Measurements from ENCODE around the gene GAS2L2.

Gene GAS2L2

GRCh38 chr17:35717475-35717874 is 35.6 kb downstream of the GAS2L2 start:
- no peaks in the 10 kb centered on the region for H3K27me3 ChIP-seq (ENCODE audit: control insufficient read depth, insufficient read depth, low read length)
- H3K9me3 ChIP-seq (ENCODE audit: control insufficient read depth, low read depth, low read length): no peaks in the 10 kb centered on the region
- no peak overlapping the region for H3K27ac ChIP-seq (ENCODE audit: low read length)
- H3K36me3 ChIP-seq (ENCODE audit: control insufficient read depth, low read depth, low read length): peaks cover 39% of the 10 kb centered on the region
- no peak overlapping the region for H3K9ac ChIP-seq (ENCODE audit: low read length)
- H3K4me3 ChIP-seq (ENCODE audit: low read length): no peak overlapping the region
- H3K4me1 ChIP-seq (ENCODE audit: control insufficient read depth, low read depth, low read length): no peaks in the 10 kb centered on the region

GRCh38 chr17:35716897-35717465 is 36.1 kb downstream of the GAS2L2 start:
- peaks cover 39% of the 10 kb centered on the region for H3K36me3 ChIP-seq (ENCODE audit: control insufficient read depth, low read depth, low read length)

DNA sequence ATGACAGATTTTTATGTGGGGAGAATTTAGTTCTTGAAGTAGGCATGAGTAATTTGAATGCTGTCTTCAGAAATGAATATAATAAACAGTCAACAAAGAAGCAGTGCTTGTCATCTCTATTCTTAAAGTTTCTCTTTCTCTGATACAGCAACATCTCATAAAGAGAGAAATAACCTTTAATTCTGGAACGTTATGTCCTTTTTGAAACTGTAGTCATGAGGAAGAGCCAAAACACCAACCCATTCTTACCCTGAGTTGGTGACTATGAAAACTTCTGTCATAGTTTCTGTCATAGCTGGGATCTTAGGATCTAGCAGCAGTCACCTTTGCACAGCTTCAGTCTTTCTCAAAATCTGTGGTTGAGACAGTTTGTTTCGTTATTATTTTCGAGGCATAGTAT is 36.9 kb downstream of the GAS2L2 start:
- H3K4me1 ChIP-seq (ENCODE audit: control insufficient read depth, low read depth, low read length): no peaks in the 10 kb centered on the region
- H3K4me3 ChIP-seq (ENCODE audit: low read length): no peak overlapping the region
- H3K9ac ChIP-seq (ENCODE audit: low read length): no peak overlapping the region
- H3K27me3 ChIP-seq (ENCODE audit: control insufficient read depth, insufficient read depth, low read length): no peaks in the 10 kb centered on the region
- no peak overlapping the region for H3K27ac ChIP-seq (ENCODE audit: low read length)
- H3K9me3 ChIP-seq (ENCODE audit: control insufficient read depth, low read depth, low read length): no peaks in the 10 kb centered on the region
- H3K36me3 ChIP-seq (ENCODE audit: control insufficient read depth, low read depth, low read length): peaks cover 42% of the 10 kb centered on the region

More at GRCh38 chr17:35716897-35717465, 36.1 kb downstream of the GAS2L2 start:
- Histone ChIP-seq H3K9ac (ENCODE audit: low read length) (no peak overlapping the region), H3K27ac (ENCODE audit: low read length) (no peak overlapping the region), H3K27me3 (ENCODE audit: control insufficient read depth, insufficient read depth, low read length) (no peaks in the 10 kb centered on the region), H3K4me1 (ENCODE audit: control insufficient read depth, low read depth, low read length) (no peaks in the 10 kb centered on the region), H3K9me3 (ENCODE audit: control insufficient read depth, low read depth, low read length) (no peaks in the 10 kb centered on the region), H3K4me3 (ENCODE audit: low read length) (no peak overlapping the region)

DNA sequence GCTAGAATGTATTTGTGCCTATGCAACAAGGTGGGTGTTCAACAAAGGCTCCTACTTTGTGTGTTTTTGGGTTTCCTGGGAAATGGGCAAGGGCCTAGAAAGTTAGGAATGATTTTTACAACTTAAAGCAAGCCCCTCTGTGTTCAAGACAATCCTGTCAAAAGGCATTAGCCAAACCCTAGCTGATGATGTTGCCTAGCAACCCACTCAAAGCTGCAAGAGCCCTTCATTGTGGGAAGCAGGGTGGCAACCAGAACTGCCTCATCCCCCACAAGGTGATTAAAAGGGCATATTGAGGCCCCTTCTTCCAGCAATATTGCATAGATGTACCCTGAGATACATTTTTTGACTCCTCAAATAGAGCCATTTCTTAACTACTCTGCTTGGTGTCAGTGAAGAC is 37.6 kb downstream of the GAS2L2 start:
- Histone ChIP-seq H3K9ac (ENCODE audit: low read length) (no peak overlapping the region), H3K27ac (ENCODE audit: low read length) (no peak overlapping the region), H3K4me3 (ENCODE audit: low read length) (no peak overlapping the region), H3K27me3 (ENCODE audit: control insufficient read depth, insufficient read depth, low read length) (no peaks in the 10 kb centered on the region), H3K36me3 (ENCODE audit: control insufficient read depth, low read depth, low read length) (peaks cover 49% of the 10 kb centered on the region), H3K9me3 (ENCODE audit: control insufficient read depth, low read depth, low read length) (no peaks in the 10 kb centered on the region), H3K4me1 (ENCODE audit: control insufficient read depth, low read depth, low read length) (no peaks in the 10 kb centered on the region)

- peaks cover 54% of the 10 kb centered on the region for H3K36me3 ChIP-seq (ENCODE audit: control insufficient read depth, low read depth, low read length)
- H3K27me3 ChIP-seq (ENCODE audit: control insufficient read depth, insufficient read depth, low read length): no peaks in the 10 kb centered on the region
- no peak overlapping the region for H3K4me3 ChIP-seq (ENCODE audit: low read length)
- H3K4me1 ChIP-seq (ENCODE audit: control insufficient read depth, low read depth, low read length): no peaks in the 10 kb centered on the region
- no peaks in the 10 kb centered on the region for H3K9me3 ChIP-seq (ENCODE audit: control insufficient read depth, low read depth, low read length)
- H3K27ac ChIP-seq (ENCODE audit: low read length): no peak overlapping the region
- H3K9ac ChIP-seq (ENCODE audit: low read length): no peak overlapping the region
Observed at GRCh38 chr17:35714988-35715387, 38.1 kb downstream of the GAS2L2 start.

GRCh38 chr17:35713069-35713728 is 39.8 kb downstream of the GAS2L2 start:
- H3K36me3 ChIP-seq (ENCODE audit: control insufficient read depth, low read depth, low read length): peaks cover 58% of the 10 kb centered on the region
- H3K27me3 ChIP-seq (ENCODE audit: control insufficient read depth, insufficient read depth, low read length): no peaks in the 10 kb centered on the region
- H3K4me1 ChIP-seq (ENCODE audit: control insufficient read depth, low read depth, low read length): no peaks in the 10 kb centered on the region
- H3K4me3 ChIP-seq (ENCODE audit: low read length): no peak overlapping the region
- no peak overlapping the region for H3K27ac ChIP-seq (ENCODE audit: low read length)
- H3K9ac ChIP-seq (ENCODE audit: low read length): no peak overlapping the region
- no peaks in the 10 kb centered on the region for H3K9me3 ChIP-seq (ENCODE audit: control insufficient read depth, low read depth, low read length)

DNA sequence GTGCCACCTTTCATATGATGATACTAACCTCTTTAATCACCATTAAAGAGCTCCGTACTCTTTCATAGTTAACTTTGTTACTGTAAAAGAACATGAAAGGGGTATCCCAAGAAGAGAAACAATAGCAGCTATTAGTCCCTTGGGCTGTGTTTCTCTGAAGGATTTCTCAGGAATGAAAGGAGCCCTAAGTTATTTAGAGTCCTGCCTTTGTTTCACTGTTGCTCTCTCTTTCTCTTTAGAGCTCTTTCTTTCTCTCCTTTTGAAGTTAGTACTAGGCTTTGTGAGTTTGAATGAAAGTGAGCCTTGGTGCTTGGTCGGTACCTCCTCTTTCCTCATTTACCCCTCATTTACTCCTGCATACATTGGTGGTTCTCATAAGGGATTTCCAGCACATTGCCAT is 42.1 kb downstream of the GAS2L2 start:
- Histone ChIP-seq H3K9ac (ENCODE audit: low read length) (no peak overlapping the region), H3K27me3 (ENCODE audit: control insufficient read depth, insufficient read depth, low read length) (no peaks in the 10 kb centered on the region), H3K9me3 (ENCODE audit: control insufficient read depth, low read depth, low read length) (no peaks in the 10 kb centered on the region), H3K36me3 (ENCODE audit: control insufficient read depth, low read depth, low read length) (peaks cover 37% of the 10 kb centered on the region), H3K27ac (ENCODE audit: low read length) (no peak overlapping the region), H3K4me3 (ENCODE audit: low read length) (no peak overlapping the region), H3K4me1 (ENCODE audit: control insufficient read depth, low read depth, low read length) (no peaks in the 10 kb centered on the region)

GRCh38 chr17:35709874-35710273 is 43.2 kb downstream of the GAS2L2 start:
- no peaks in the 10 kb centered on the region for H3K27me3 ChIP-seq (ENCODE audit: control insufficient read depth, insufficient read depth, low read length)
- no peak overlapping the region for H3K4me3 ChIP-seq (ENCODE audit: low read length)
- no peak overlapping the region for H3K27ac ChIP-seq (ENCODE audit: low read length)
- H3K9me3 ChIP-seq (ENCODE audit: control insufficient read depth, low read depth, low read length): no peaks in the 10 kb centered on the region
- no peak overlapping the region for H3K9ac ChIP-seq (ENCODE audit: low read length)
- no peaks in the 10 kb centered on the region for H3K4me1 ChIP-seq (ENCODE audit: control insufficient read depth, low read depth, low read length)
- peaks cover 31% of the 10 kb centered on the region for H3K36me3 ChIP-seq (ENCODE audit: control insufficient read depth, low read depth, low read length)

DNA sequence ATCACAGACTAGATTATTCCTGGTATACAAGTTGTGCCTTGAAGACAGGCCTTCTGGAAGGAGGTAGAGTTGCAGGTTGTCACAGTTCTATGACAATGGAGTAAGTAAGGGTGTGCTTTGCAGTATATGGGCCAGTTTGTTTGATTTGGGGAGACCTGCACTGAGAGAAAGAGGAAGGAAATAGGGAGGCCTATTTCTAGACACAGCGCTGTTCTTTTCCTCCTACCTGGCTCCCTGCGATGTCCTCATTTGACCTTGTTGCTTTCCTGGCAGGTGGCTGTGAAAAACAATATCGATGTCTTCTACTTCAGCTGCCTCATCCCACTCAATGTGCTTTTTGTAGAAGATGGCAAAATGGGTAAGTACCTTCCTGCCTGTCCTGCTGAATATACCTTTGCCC is 44.1 kb downstream of the GAS2L2 start:
- peaks cover 28% of the 10 kb centered on the region for H3K36me3 ChIP-seq (ENCODE audit: control insufficient read depth, low read depth, low read length)
- H3K9me3 ChIP-seq (ENCODE audit: control insufficient read depth, low read depth, low read length): no peaks in the 10 kb centered on the region
- H3K9ac ChIP-seq (ENCODE audit: low read length): no peak overlapping the region
- H3K27me3 ChIP-seq (ENCODE audit: control insufficient read depth, insufficient read depth, low read length): no peaks in the 10 kb centered on the region
- H3K4me3 ChIP-seq (ENCODE audit: low read length): no peak overlapping the region
- no peak overlapping the region for H3K27ac ChIP-seq (ENCODE audit: low read length)
- H3K4me1 ChIP-seq (ENCODE audit: control insufficient read depth, low read depth, low read length): no peaks in the 10 kb centered on the region

GRCh38 chr17:35708149-35708548 is 44.9 kb downstream of the GAS2L2 start:
- Histone ChIP-seq H3K4me1 (ENCODE audit: control insufficient read depth, low read depth, low read length) (no peaks in the 10 kb centered on the region), H3K27ac (ENCODE audit: low read length) (no peak overlapping the region), H3K27me3 (ENCODE audit: control insufficient read depth, insufficient read depth, low read length) (no peaks in the 10 kb centered on the region), H3K9me3 (ENCODE audit: control insufficient read depth, low read depth, low read length) (no peaks in the 10 kb centered on the region), H3K4me3 (ENCODE audit: low read length) (no peak overlapping the region), H3K36me3 (ENCODE audit: control insufficient read depth, low read depth, low read length) (peaks cover 28% of the 10 kb centered on the region), H3K9ac (ENCODE audit: low read length) (no peak overlapping the region)

GRCh38 chr17:35705705-35706104 is 47.3 kb downstream of the GAS2L2 start:
- no peaks in the 10 kb centered on the region for H3K27me3 ChIP-seq (ENCODE audit: control insufficient read depth, insufficient read depth, low read length)
- no peak overlapping the region for H3K27ac ChIP-seq (ENCODE audit: low read length)
- H3K4me1 ChIP-seq (ENCODE audit: control insufficient read depth, low read depth, low read length): no peaks in the 10 kb centered on the region
- H3K9ac ChIP-seq (ENCODE audit: low read length): no peak overlapping the region
- no peaks in the 10 kb centered on the region for H3K9me3 ChIP-seq (ENCODE audit: control insufficient read depth, low read depth, low read length)
- H3K4me3 ChIP-seq (ENCODE audit: low read length): no peak overlapping the region
- H3K36me3 ChIP-seq (ENCODE audit: control insufficient read depth, low read depth, low read length): peaks cover 17% of the 10 kb centered on the region

DNA sequence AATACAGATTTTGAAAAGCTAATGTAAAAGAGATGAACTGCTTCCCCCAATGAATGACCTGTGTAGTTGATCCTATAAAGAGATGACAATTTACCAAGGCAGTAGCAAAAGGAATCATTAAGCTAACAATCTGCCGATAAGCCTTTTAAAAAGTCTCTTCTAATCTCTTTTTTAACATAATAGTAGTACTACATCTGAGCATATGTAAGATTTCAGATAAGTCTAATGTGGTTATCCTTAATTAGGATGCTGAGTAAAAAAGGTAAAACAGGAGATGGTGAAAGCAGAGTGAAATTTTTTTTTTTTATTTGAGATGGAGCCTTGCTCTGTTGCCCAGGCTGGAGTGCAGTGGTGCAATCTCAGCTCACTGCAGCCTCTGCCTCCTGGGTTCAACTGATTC is 47.8 kb downstream of the GAS2L2 start:
- Histone ChIP-seq H3K27ac (ENCODE audit: low read length) (no peak overlapping the region), H3K36me3 (ENCODE audit: control insufficient read depth, low read depth, low read length) (peaks cover 12% of the 10 kb centered on the region), H3K9me3 (ENCODE audit: control insufficient read depth, low read depth, low read length) (no peaks in the 10 kb centered on the region), H3K9ac (ENCODE audit: low read length) (no peak overlapping the region), H3K27me3 (ENCODE audit: control insufficient read depth, insufficient read depth, low read length) (no peaks in the 10 kb centered on the region), H3K4me3 (ENCODE audit: low read length) (no peak overlapping the region), H3K4me1 (ENCODE audit: control insufficient read depth, low read depth, low read length) (no peaks in the 10 kb centered on the region)

Data from iPS-18a (cell line).